CD14-positive monocyte (primary cell): ENCODE data around the gene RERE. TPM values are rescaled to one million over a fixed set of nuclear protein-coding genes. Genes with fewer than 3 reads are reported as not detected.

Experiments used
- DNase-seq, 3 donors: peaks; one replicate each; pipeline ENCODE4 v3.0.0-alpha.2; 2011 to 2022
- H2AFZ ChIP-seq: 2 replicates; pipeline ENCODE4 v1.6.0; 2012; ENCODE audit warnings: mild to moderate bottlenecking, low read depth, low read length, inconsistent platforms; ENCODE audit not compliant: insufficient read depth, poor library complexity, severe bottlenecking
- H3K27ac ChIP-seq, 2 donors: 1 replicate in 1 of 2; 2 replicates in 1 of 2; pipeline ENCODE4 v1.5.1; 2012 to 2013; ENCODE audit warnings: low read length in 2 of 2, control low read depth in 1 of 2, inconsistent platforms in 1 of 2, low read depth in 1 of 2, mild to moderate bottlenecking in 1 of 2
- H3K27me3 ChIP-seq, 2 donors: one replicate each; pipeline versions ENCODE4 v1.6.0 to v1.6.1; 2011 to 2013; ENCODE audit warnings: low read length in 2 of 2; ENCODE audit not compliant: control insufficient read depth in 2 of 2, insufficient read depth in 2 of 2
- H3K36me3 ChIP-seq, 2 donors: replicated peaks in 1 of 2; 1 replicate in 1 of 2; 2 replicates in 1 of 2; pipeline versions ENCODE4 v1.5.1 to v1.6.1; 2012 to 2013; ENCODE audit warnings: low read length in 2 of 2, control low read depth in 1 of 2, inconsistent platforms in 1 of 2, mild to moderate bottlenecking in 1 of 2; ENCODE audit not compliant: insufficient read depth in 2 of 2, control insufficient read depth in 1 of 2
- H3K4me1 ChIP-seq, 2 donors: 1 replicate in 1 of 2; 2 replicates in 1 of 2; pipeline versions ENCODE4 v1.5.1 to v1.6.1; 2012 to 2013; ENCODE audit warnings: low read length in 2 of 2, control low read depth in 1 of 2, inconsistent platforms in 1 of 2, mild to moderate bottlenecking in 1 of 2, moderate library complexity in 1 of 2; ENCODE audit not compliant: insufficient read depth in 2 of 2, control insufficient read depth in 1 of 2
- H3K4me2 ChIP-seq: replicated peaks from 2 replicates; pipeline ENCODE3; 2012; ENCODE audit warnings: low read length, moderate library complexity, mild to moderate bottlenecking; ENCODE audit not compliant: poor library complexity, severe bottlenecking; ENCODE audit errors: extremely low read depth
- H3K4me3 ChIP-seq, 3 experiments: fragments of 200-600 bp in 1 of 3; sonication (generic) in 1 of 3; replicated peaks in 1 of 3; 1 replicate in 2 of 3; 2 replicates in 1 of 3; pipeline ENCODE4 v1.5.1; 2011 to 2013; ENCODE audit warnings: low read length in 3 of 3, mild to moderate bottlenecking in 3 of 3, control low read depth in 2 of 3, low read depth in 2 of 3, inconsistent platforms in 1 of 3, moderate library complexity in 1 of 3
- H3K79me2 ChIP-seq: 2 replicates; pipeline ENCODE4 v1.6.0; 2012; ENCODE audit warnings: mild to moderate bottlenecking, control low read depth, inconsistent platforms, low read length, moderate library complexity; ENCODE audit not compliant: insufficient read depth
- H3K9ac ChIP-seq: 2 replicates; pipeline ENCODE4 v1.6.0; 2017; ENCODE audit warnings: low read length, mild to moderate bottlenecking; ENCODE audit not compliant: insufficient read depth, poor library complexity, severe bottlenecking
- H3K9me3 ChIP-seq, 2 donors: replicated peaks in 1 of 2; 1 replicate in 1 of 2; 2 replicates in 1 of 2; pipeline versions ENCODE4 v1.5.1 to v1.6.1; 2012 to 2013; ENCODE audit warnings: low read length in 2 of 2, control low read depth in 1 of 2; ENCODE audit not compliant: control insufficient read depth in 1 of 2, insufficient read depth in 1 of 2
- H4K20me1 ChIP-seq: 2 replicates; pipeline ENCODE4 v1.6.0; 2012; ENCODE audit warnings: mild to moderate bottlenecking, low read length, control low read depth, moderate library complexity; ENCODE audit not compliant: insufficient read depth
- H3K27ac Mint-ChIP-seq, 7 donors: one replicate each; pipeline ENCODE4 v1.8.0; 2020; ENCODE audit warnings: mild to moderate bottlenecking in 7 of 7, mixed read lengths in 7 of 7, moderate library complexity in 6 of 7, inconsistent platforms in 2 of 7
- H3K27me3 Mint-ChIP-seq, 3 donors: one replicate each; pipeline ENCODE4 v1.8.0; 2021 to 2022; ENCODE audit warnings: low read depth in 3 of 3, mild to moderate bottlenecking in 3 of 3, mixed read lengths in 3 of 3, moderate library complexity in 3 of 3, inconsistent platforms in 1 of 3
- H3K36me3 Mint-ChIP-seq, 2 donors: one replicate each; pipeline ENCODE4 v1.8.0; 2020; ENCODE audit warnings: mixed read lengths in 2 of 2, inconsistent platforms in 1 of 2, mild to moderate bottlenecking in 1 of 2
- H3K4me1 Mint-ChIP-seq: one replicate; pipeline ENCODE4 v1.8.0; 2020; ENCODE audit warnings: mild to moderate bottlenecking, mixed read lengths
- H3K4me3 Mint-ChIP-seq, 2 donors: one replicate each; pipeline ENCODE4 v1.8.0; 2020; ENCODE audit warnings: mild to moderate bottlenecking in 2 of 2, mixed read lengths in 2 of 2, moderate library complexity in 1 of 2
- H3K9me3 Mint-ChIP-seq, 7 donors: one replicate each; pipeline ENCODE4 v1.8.0; 2020 to 2022; ENCODE audit warnings: mixed read lengths in 7 of 7, mild to moderate bottlenecking in 6 of 7, moderate library complexity in 6 of 7, inconsistent platforms in 2 of 7
- CTCF ChIP-seq: fragments of 200-600 bp; IDR thresholded peaks from one replicate; pipeline ENCODE4 v1.8.0; 2022; ENCODE audit warnings: antibody characterized with exemption, mild to moderate bottlenecking
- WGBS: methylation state at CpG from one replicate; pipeline ENCODE4 v1.1.5; 2013; ENCODE audit warnings: missing lambda C conversion rate; ENCODE audit not compliant: insufficient coverage; 5-methylcytosine and 5-hydroxymethylcytosine counted together
- intact Hi-C, 2 donors: fragments of 100-400 bp; cut with micrococcal nuclease; formaldehyde crosslinking; loops; one replicate each; pipeline versions ENCODE4 v1.15.0 to v1.15.1; 2023
- polyA plus RNA-seq, 3 donors: library from polyadenylated mRNA; depleted of rRNA in 1 of 3; unstranded in 2 of 3; stranded (reverse) in 1 of 3; fragments of 300-500 nt in 2 of 3; fragments of >200 nt in 1 of 3; fragmentation: Illumina TruSeq in 2 of 3; gene quantifications; 1 replicate in 2 of 3; 2 replicates in 1 of 3; pipeline ENCODE4 v1.2.3, GENCODE V29; 2012 to 2021

RERE gene
- polyA plus RNA-seq, 3 donors, result 1.2 to 19.4 (median 3.8) TPM

GRCh38 chr1:8866173-8866791 lies 48.8 kb upstream of the RERE start:
- Histone ChIP-seq H3K27me3 (no peaks in the 10 kb centered on the region), H3K4me1 (peaks cover 10 to 33% of the 10 kb centered on the region in 2 donors), H3K4me2 (no peak overlapping the region), H2AFZ (no peak overlapping the region), H4K20me1 (peaks cover 100% of the 10 kb centered on the region), H3K9ac (no peak overlapping the region), H3K79me2 (peaks cover 92% of the 10 kb centered on the region), H3K9me3 (no peaks in the 10 kb centered on the region), H3K27ac (peak overlapping the region; percentile 0 to 68), H3K36me3 (peaks cover 97 to 100% of the 10 kb centered on the region in 2 donors), H3K4me3 (no peak overlapping the region)
- no peak overlapping the region for H3K4me3 Mint-ChIP-seq
- no peak for TF ChIP-seq CTCF
- H3K27ac Mint-ChIP-seq, result peak overlapping the region; percentile 46 to 84 (median 78)
- H3K36me3 Mint-ChIP-seq, result peaks cover 93 to 96% of the 10 kb centered on the region in 2 donors
- H3K9me3 Mint-ChIP-seq, result no peaks in the 10 kb centered on the region
- WGBS, result 93% methylated on average over 5 of the region's 10 CpGs
- intact Hi-C loops, result no loop called here
- DNase-seq, result no peak
- peaks cover 31% of the 10 kb centered on the region for H3K4me1 Mint-ChIP-seq
- H3K27me3 Mint-ChIP-seq, result peaks cover 0 to 1% (median 0%) of the 10 kb centered on the region in 3 donors

GRCh38 chr1:8864713-8865344 lies 47.4 kb upstream of the RERE start:
- H3K27me3 ChIP-seq, result no peaks in the 10 kb centered on the region
- H3K36me3 Mint-ChIP-seq, result peaks cover 90 to 95% of the 10 kb centered on the region in 2 donors
- WGBS, result 82% methylated on average over 5 of the region's 6 CpGs
- no peak overlapping the region for H3K9ac ChIP-seq
- no peaks in the 10 kb centered on the region for H3K9me3 ChIP-seq
- H2AFZ ChIP-seq, result no peak overlapping the region
- H3K9me3 Mint-ChIP-seq, result no peaks in the 10 kb centered on the region
- H3K36me3 ChIP-seq, result peaks cover 96 to 100% of the 10 kb centered on the region in 2 donors
- peak overlapping the region; percentile 2 to 49 for H3K27ac ChIP-seq
- no peak for DNase-seq
- H3K4me1 Mint-ChIP-seq, result peaks cover 24% of the 10 kb centered on the region
- no peak for TF ChIP-seq CTCF
- peaks cover 0 to 19% of the 10 kb centered on the region in 2 donors for H3K4me1 ChIP-seq
- no peak overlapping the region for H3K4me3 Mint-ChIP-seq
- H3K4me3 ChIP-seq, result no peak overlapping the region
- H3K4me2 ChIP-seq, result no peak overlapping the region
- peaks cover 78% of the 10 kb centered on the region for H3K79me2 ChIP-seq
- H4K20me1 ChIP-seq, result peaks cover 100% of the 10 kb centered on the region
- intact Hi-C loops, result no loop called here
- H3K27ac Mint-ChIP-seq, result peak overlapping the region in 5 of 7 donors; percentile 24 to 74 (median 55)
- H3K27me3 Mint-ChIP-seq, result no peaks in the 10 kb centered on the region
